Peyer's patch (tissue), 4 donors: ENCODE measurements around the gene NFKBIZ. TPM values are rescaled to one million over a fixed set of nuclear protein-coding genes. Genes with fewer than 3 reads are reported as not detected.
"Not testable (repeated sequence)": the region's sequence is repeated elsewhere in the genome, so short reads cannot be mapped to it uniquely, and the experiment has no call there.

Source experiments
- DNase-seq, 3 donors: peaks; one replicate each; pipeline ENCODE4 v3.0.0-alpha.2; 2017 to 2019
- H3K27ac ChIP-seq, 4 donors: fragments of 200-600 bp; sonication (generic); one replicate each; pipeline ENCODE4 v1.5.1; 2016 to 2019
- H3K27me3 ChIP-seq, 2 donors: fragments of 200-600 bp; sonication (generic); one replicate each; pipeline ENCODE4 v1.5.1; 2019
- H3K36me3 ChIP-seq, 3 donors: fragments of 200-600 bp; sonication (generic); one replicate each; pipeline ENCODE4 v1.5.1; 2016 to 2019
- H3K4me1 ChIP-seq, 4 donors: fragments of 200-600 bp; sonication (generic); one replicate each; pipeline ENCODE4 v1.5.1; 2016 to 2019
- H3K4me3 ChIP-seq, 4 donors: fragments of 200-600 bp; sonication (generic); 1 replicate in 3 of 4; 2 replicates in 1 of 4; pipeline ENCODE4 v1.5.1; 2016 to 2019; ENCODE audit warnings: mild to moderate bottlenecking in 1 of 4
- H3K9me3 ChIP-seq, 4 donors: fragments of 200-600 bp; sonication (generic); one replicate each; pipeline ENCODE4 v1.5.1; 2016 to 2019; ENCODE audit warnings: mild to moderate bottlenecking in 1 of 4
- POLR2A ChIP-seq, 2 donors: fragments of 450-650 bp; IDR thresholded peaks; one replicate each; pipeline ENCODE4 v1.5.1; 2017; ENCODE audit warnings: antibody characterized with exemption in 2 of 2, mild to moderate bottlenecking in 2 of 2, moderate library complexity in 2 of 2
- total RNA-seq, 4 donors: library from RNA; depleted of rRNA; stranded (reverse); fragments of >200 nt; gene quantifications; one replicate each; pipeline ENCODE4 v1.1.0, GENCODE V29; 2016
- TF ChIP-seq, protein P1 (sequence below), 6 experiments: fragments of 450-650 bp in 4 of 6; fragments of 200-600 bp in 2 of 6; sonication (generic) in 1 of 6; IDR thresholded peaks; one replicate each; pipeline ENCODE4 v1.5.1; 2017 to 2019; ENCODE audit warnings: antibody characterized with exemption in 6 of 6, mild to moderate bottlenecking in 3 of 6, moderate library complexity in 1 of 6

The NFKBIZ gene
- total RNA-seq, 4 donors from 2014 or later = 37.1 to 70.1 (median 52.9) TPM

DNA sequence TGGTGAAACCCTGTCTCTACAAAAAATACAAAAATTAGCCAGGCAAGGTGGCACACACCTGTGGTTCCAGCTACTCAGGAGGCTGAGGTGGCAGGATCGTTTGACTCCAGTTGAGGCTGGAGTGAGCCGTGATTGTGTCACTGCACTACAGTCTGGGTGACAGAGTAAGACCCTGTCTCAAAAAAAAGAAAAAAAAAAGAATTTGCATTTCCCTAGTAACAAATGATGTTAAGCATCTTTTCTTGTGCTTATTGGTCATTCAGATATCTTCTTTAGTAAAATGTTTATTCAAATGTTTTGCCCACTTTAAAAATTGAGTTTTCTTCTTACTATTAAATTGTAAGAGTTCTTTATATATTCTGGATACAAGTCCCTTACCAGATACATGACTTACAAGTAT lies 48.7 kb downstream of the NFKBIZ start:
- no peak for DNase-seq
- H3K4me1 ChIP-seq = no peaks in the 10 kb centered on the region
- TF ChIP-seq, protein P1, sequence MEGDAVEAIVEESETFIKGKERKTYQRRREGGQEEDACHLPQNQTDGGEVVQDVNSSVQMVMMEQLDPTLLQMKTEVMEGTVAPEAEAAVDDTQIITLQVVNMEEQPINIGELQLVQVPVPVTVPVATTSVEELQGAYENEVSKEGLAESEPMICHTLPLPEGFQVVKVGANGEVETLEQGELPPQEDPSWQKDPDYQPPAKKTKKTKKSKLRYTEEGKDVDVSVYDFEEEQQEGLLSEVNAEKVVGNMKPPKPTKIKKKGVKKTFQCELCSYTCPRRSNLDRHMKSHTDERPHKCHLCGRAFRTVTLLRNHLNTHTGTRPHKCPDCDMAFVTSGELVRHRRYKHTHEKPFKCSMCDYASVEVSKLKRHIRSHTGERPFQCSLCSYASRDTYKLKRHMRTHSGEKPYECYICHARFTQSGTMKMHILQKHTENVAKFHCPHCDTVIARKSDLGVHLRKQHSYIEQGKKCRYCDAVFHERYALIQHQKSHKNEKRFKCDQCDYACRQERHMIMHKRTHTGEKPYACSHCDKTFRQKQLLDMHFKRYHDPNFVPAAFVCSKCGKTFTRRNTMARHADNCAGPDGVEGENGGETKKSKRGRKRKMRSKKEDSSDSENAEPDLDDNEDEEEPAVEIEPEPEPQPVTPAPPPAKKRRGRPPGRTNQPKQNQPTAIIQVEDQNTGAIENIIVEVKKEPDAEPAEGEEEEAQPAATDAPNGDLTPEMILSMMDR (IDR thresholded peaks at IDR 0.05) = no peak
- TF ChIP-seq POLR2A (IDR thresholded peaks at IDR 0.05) = no peak

DNA sequence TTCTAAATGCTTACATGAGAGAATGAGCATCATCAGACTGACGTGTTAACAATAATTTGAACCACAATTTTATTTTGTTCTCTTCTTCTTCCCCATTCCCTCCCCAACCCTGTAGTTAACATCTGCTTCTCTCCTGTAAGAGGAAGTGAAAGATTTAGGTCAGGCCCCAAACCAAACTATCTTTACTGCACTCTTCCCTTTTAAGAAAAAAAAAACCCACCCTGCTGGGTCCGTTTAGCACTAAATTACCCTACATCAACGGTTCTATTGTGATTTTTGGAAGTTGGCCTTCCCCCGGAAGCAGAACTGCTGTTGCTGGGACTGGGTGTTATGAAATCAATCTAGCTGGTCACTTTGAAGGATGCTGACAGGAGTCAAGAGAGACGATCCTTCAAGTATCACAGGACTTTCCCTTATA lies 49.4 kb downstream of the NFKBIZ start:
- no peak overlapping the region for H3K4me3 ChIP-seq
- DNase-seq = peak in 1 of 3 donors; percentile 24
- H3K36me3 ChIP-seq = no peaks in the 10 kb centered on the region
- TF ChIP-seq, protein P1 (IDR thresholded peaks at IDR 0.05) = no peak
- no peaks in the 10 kb centered on the region for H3K9me3 ChIP-seq
- no peaks in the 10 kb centered on the region for H3K27me3 ChIP-seq
- no peaks in the 10 kb centered on the region for H3K4me1 ChIP-seq
- H3K27ac ChIP-seq = peak overlapping the region in 1 of 4 donors; percentile 2

More for the DNA sequence above, 48.7 kb downstream of the NFKBIZ start:
- H3K27ac ChIP-seq = no peak overlapping the region
- no peaks in the 10 kb centered on the region for H3K36me3 ChIP-seq
- H3K9me3 ChIP-seq = no peaks in the 10 kb centered on the region
- no peak overlapping the region for H3K4me3 ChIP-seq
- no peaks in the 10 kb centered on the region for H3K27me3 ChIP-seq

GRCh38 chr3:101900316-101900715 lies 51.0 kb downstream of the NFKBIZ start:
- Histone ChIP-seq H3K4me3 (no peak overlapping the region), H3K27ac (no peak overlapping the region), H3K9me3 (no peaks in the 10 kb centered on the region), H3K36me3 (no peaks in the 10 kb centered on the region), H3K27me3 (no peaks in the 10 kb centered on the region), H3K4me1 (no peaks in the 10 kb centered on the region)
- TF ChIP-seq POLR2A (IDR thresholded peaks at IDR 0.05) = no peak
- TF ChIP-seq, protein P1 (IDR thresholded peaks at IDR 0.05) = no peak
- DNase-seq = no peak

- no peaks in the 10 kb centered on the region for H3K4me1 ChIP-seq
- H3K4me3 ChIP-seq = no peak overlapping the region
- TF ChIP-seq, protein P1 (IDR thresholded peaks at IDR 0.05) = no peak
- no peak for TF ChIP-seq POLR2A (IDR thresholded peaks at IDR 0.05)
- no peaks in the 10 kb centered on the region for H3K9me3 ChIP-seq
- H3K27ac ChIP-seq = no peak overlapping the region
- no peak for DNase-seq
- no peaks in the 10 kb centered on the region for H3K27me3 ChIP-seq
- H3K36me3 ChIP-seq = no peaks in the 10 kb centered on the region
These were observed 51.4 kb downstream of the NFKBIZ start for GRCh38 chr3:101900736-101901135.

DNA sequence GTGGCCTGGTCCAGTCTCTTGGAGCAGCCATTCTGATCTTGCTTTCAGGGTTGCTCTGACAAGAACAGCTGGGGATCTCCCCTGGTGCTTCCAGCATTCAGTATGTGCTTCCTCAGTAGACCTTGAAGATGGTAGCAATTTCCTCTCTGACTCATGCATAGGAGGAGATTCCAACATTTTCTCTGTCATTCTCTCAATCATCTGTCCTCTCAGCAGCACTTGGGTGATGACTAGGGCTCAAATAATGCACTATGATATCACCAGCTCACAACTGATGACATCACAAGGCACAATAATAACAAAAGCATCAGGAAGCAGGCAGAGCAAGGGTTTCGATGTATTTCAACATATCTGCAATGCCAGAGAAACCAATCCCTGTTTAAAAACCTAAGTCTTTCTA lies 52.7 kb downstream of the NFKBIZ start:
- Histone ChIP-seq H3K27me3 (no peaks in the 10 kb centered on the region), H3K9me3 (no peaks in the 10 kb centered on the region), H3K4me3 (no peak overlapping the region), H3K36me3 (no peaks in the 10 kb centered on the region), H3K27ac (no peak overlapping the region), H3K4me1 (no peaks in the 10 kb centered on the region)
- DNase-seq = no peak
- no peak for TF ChIP-seq POLR2A (IDR thresholded peaks at IDR 0.05)
- TF ChIP-seq, protein P1 (IDR thresholded peaks at IDR 0.05) = no peak

- Histone ChIP-seq H3K27me3 (no peaks in the 10 kb centered on the region), H3K27ac (no peak overlapping the region), H3K9me3 (no peaks in the 10 kb centered on the region), H3K4me1 (no peaks in the 10 kb centered on the region), H3K4me3 (no peak overlapping the region), H3K36me3 (no peaks in the 10 kb centered on the region)
- TF ChIP-seq, protein P1 (IDR thresholded peaks at IDR 0.05) = no peak
- TF ChIP-seq POLR2A (IDR thresholded peaks at IDR 0.05) = no peak
- no peak for DNase-seq
These were observed 54.1 kb downstream of the NFKBIZ start for GRCh38 chr3:101903451-101903871.

DNA sequence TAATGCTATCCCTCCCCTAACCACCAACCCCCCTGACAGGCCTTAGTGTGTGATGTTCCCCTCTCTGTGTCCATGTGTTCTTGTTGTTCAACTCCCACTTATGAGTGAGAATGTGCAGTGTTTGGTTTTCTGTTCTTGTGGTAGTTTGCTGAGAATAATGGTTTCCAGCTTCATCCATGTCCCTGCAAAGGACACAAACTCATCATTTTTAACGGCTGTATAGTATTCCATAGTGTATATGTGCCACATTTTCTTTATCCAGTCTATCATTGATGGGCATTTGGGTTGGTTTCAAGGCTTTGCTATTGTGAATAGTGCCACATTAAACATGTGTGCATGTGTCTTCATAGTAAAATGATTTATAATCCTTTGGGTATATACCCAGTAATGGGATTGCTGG lies 56.3 kb downstream of the NFKBIZ start:
- not testable (repeated sequence) for H3K27me3 ChIP-seq, H3K4me1 ChIP-seq, H3K4me3 ChIP-seq, DNase-seq, H3K36me3 ChIP-seq, H3K27ac ChIP-seq, H3K9me3 ChIP-seq
